ENCODE measurements around the gene ADORA3.
"Not testable (repeated sequence)": the region's sequence is repeated elsewhere in the genome, so short reads cannot be mapped to it uniquely, and the experiment has no call there.

ADORA3 gene

DNA sequence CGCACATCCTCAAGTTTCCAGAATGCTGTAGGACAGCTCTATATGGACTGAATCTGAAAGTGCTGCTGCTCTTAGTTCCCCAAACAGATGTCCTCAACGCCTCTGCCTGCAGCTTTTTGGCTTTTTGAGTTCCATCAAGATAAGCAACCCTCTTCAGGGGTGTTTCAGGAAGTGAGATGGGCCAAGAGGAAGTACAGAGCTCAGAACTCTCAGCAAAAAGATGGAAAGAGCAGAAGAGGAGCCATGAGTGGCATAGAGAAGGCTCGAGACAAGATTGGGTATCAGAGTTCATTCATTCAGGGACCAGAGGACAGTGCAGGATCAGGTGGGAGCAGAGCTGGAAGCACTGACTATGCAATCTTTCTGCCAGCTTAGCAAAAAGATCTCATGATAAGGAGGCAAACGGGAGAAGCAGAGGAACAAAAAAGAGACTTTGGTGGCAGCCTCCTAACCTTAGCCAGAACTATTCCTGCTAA lies at the start of gene ADORA3, which contains the start of gene TMIGD3:
Gene ADORA3 (minus strand): TSS at position 49 of the 476 bp plus-strand sequence. CDS start 279 bp downstream, outside the sequence.
Gene TMIGD3 (minus strand): TSS at position 49 of the 476 bp plus-strand sequence. CDS start 279 bp downstream, outside the sequence.
- TF ChIP-seq, protein P1, sequence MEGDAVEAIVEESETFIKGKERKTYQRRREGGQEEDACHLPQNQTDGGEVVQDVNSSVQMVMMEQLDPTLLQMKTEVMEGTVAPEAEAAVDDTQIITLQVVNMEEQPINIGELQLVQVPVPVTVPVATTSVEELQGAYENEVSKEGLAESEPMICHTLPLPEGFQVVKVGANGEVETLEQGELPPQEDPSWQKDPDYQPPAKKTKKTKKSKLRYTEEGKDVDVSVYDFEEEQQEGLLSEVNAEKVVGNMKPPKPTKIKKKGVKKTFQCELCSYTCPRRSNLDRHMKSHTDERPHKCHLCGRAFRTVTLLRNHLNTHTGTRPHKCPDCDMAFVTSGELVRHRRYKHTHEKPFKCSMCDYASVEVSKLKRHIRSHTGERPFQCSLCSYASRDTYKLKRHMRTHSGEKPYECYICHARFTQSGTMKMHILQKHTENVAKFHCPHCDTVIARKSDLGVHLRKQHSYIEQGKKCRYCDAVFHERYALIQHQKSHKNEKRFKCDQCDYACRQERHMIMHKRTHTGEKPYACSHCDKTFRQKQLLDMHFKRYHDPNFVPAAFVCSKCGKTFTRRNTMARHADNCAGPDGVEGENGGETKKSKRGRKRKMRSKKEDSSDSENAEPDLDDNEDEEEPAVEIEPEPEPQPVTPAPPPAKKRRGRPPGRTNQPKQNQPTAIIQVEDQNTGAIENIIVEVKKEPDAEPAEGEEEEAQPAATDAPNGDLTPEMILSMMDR (IDR thresholded peaks at IDR 0.05), result no peak
- TF ChIP-seq ZFX (IDR thresholded peaks at IDR 0.05; ENCODE audit: borderline replicate concordance), result no peak
- no peak within 1 kb of the TSS for H3K27ac ChIP-seq

DNA sequence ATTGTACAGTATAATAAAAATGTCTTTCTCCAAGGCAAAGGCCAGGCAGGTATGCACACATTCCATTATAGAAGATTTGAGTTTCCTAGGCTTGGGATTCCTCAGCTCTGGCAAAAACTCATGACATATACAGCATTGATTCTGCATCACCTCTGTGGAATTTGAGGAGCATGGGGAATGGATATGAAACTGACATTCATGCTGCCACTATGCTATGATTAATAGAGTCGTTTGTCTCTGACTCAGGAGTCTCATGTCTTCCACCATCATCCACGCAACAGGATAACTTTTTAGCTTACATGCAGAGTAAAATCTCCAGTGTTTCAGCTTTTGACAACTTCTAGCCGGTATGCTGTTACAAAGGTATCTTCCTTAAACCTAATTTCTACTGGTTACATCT lies 49.8 kb upstream of the ADORA3 start:
- no peak overlapping the region for H3K27ac ChIP-seq
- no peak for TF ChIP-seq ZFX (IDR thresholded peaks at IDR 0.05; ENCODE audit: borderline replicate concordance)
- TF ChIP-seq, protein P1 (IDR thresholded peaks at IDR 0.05), result no peak

DNA sequence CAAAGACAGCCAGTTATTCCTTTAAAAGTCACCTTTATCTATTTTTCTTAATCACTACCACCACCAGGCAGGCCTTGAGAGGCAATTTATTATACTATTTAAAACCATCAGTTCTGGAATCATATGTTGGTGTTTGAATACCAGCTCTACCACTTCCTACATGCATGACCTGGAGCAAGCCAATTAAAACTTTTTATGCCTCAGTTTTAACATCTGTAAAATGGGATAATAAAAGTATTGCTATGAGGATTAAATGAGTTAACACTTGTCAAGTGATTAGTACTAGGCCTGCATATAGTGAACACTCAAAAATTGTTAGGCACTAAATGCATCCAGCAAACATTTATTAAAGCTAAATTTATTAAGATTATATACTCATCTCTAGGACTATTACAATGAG lies 49.2 kb upstream of the ADORA3 start:
- TF ChIP-seq, protein P1 (IDR thresholded peaks at IDR 0.05), result no peak
- no peak for TF ChIP-seq ZFX (IDR thresholded peaks at IDR 0.05; ENCODE audit: borderline replicate concordance)
- no peak overlapping the region for H3K27ac ChIP-seq

DNA sequence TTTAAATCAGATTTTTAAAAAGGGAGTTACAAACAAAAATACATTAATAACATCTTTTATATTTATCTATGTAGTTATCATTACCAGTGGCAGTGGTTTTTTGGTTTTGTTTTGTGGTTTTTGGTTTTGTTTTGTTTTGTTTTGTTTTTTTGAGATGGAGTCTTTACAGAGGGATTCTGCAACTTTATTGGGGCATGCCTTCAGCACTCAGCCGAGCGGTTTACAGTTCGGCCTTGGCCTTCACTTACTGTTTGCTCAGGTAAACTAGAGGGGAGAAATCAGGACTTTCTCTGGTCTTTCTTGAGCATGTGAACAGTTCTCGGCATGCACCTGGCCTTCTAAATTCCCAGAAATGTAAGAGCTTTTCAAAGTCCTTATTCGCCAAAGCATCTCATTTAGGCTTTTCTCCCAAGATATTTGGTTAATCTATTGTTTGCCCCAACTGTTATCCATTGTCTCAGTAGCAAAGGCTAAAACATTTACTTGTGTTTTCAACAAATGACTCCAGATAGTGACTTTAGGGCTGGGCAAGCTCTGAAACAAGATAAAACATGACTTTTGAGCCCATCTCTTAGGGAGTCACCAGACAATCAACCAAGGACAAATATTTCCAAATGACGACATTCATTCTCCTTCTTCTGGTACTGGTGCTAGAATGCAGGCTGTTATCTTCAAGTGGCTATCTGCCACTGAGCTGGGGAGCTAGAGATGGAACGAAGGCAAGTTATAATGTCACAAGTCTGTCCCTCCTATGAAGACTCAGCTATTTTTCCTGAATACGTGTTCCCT lies 48.4 kb upstream of the ADORA3 start:
- TF ChIP-seq ZFX (IDR thresholded peaks at IDR 0.05; ENCODE audit: borderline replicate concordance), result no peak
- TF ChIP-seq, protein P1 (IDR thresholded peaks at IDR 0.05), result no peak
- no peak overlapping the region for H3K27ac ChIP-seq

DNA sequence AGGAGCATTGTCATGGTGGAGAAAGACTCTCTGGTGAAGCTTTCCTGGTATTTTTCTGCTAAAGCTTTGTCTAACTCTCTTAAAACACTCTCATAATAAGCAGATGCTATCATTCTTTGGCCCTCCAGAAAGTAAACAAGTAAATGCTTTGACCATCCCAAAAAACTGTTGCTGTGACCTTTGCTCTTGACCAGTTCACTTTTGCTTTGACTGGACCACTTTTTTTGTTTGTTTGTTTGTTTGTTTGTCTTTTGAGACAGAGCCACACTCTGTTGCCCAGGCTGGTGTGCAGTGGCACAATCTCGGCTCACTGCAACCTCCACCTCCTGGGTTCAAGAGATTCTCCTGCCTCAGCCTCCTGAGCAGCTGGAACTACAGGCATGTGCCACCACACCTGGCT lies 44.4 kb upstream of the ADORA3 start:
- H3K27ac ChIP-seq, result not testable (repeated sequence)

DNA sequence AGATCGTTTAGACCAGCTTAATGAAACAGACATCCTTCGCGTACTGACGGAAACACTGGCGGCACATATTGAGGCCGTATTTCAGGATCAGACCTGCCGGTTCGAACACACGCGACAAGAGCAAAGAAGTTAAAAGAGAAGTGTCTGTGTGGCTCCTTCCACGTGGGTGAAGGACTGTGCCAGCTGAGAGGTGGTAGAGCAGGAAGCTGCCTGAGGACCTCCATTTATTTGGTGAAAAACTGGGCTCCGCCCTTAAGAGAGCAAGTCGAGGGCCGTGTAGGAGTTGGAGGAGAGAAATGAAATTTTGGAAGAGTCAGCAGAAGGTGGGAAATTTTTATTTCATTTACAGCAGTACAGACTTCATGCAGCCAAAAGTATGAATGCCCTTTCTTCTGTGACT lies 38.8 kb upstream of the ADORA3 start:
- no peak overlapping the region for H3K27ac ChIP-seq
- TF ChIP-seq, protein P1 (IDR thresholded peaks at IDR 0.05), result no peak
- no peak for TF ChIP-seq ZFX (IDR thresholded peaks at IDR 0.05; ENCODE audit: borderline replicate concordance)

DNA sequence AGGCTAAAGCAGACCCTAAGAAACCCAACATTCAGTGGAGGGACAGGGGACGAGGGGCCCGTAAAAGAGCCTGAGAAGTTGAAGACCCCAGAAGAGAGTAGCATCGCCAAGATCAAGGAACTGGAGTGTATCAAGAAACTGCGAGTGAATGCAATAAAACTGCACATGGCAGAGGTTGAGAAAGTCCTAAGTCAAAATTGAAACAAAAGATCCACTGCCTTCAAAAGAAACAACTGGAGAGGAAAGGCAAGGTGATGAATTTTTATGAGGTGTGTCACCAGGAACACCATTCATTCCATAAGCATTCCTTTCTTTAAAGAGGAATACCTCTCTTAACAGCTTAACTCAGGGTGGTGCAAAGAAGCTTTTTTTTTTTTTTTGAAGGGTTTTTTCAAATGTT lies 38.3 kb upstream of the ADORA3 start:
- TF ChIP-seq, protein P1 (IDR thresholded peaks at IDR 0.05), result no peak
- TF ChIP-seq ZFX (IDR thresholded peaks at IDR 0.05; ENCODE audit: borderline replicate concordance), result no peak
- no peak overlapping the region for H3K27ac ChIP-seq

Data from 22Rv1 (cell line).